Fibroblast of the aortic adventitia (primary cell): ENCODE results near the gene CYP1A2. TPM values are rescaled to one million over a fixed set of nuclear protein-coding genes. Genes with fewer than 3 reads are reported as not detected.

ENCODE experiments used
- DNase-seq: peaks from one replicate; pipeline ENCODE4 v3.0.0-alpha.2; 2010; ENCODE audit warnings: low read depth
- H3K4me3 ChIP-seq: 2 replicates; pipeline ENCODE4 v1.5.1; 2011; ENCODE audit warnings: low read depth, mild to moderate bottlenecking, control low read depth, low read length, moderate library complexity
- total RNA-seq: library from RNA; depleted of rRNA; stranded (reverse); fragments of >200 nt; gene quantifications from 2 replicates; pipeline ENCODE4 v1.2.3, GENCODE V29; 2012; ENCODE audit warnings: low replicate concordance
- TF ChIP-seq, protein P1 (sequence below): IDR thresholded peaks from 2 replicates; pipeline ENCODE4 v1.5.1; 2011; ENCODE audit warnings: mild to moderate bottlenecking, low read length, control low read depth, inconsistent platforms; ENCODE audit not compliant: insufficient read depth

CYP1A2 gene
- total RNA-seq, 1 donor = not detected

DNA sequence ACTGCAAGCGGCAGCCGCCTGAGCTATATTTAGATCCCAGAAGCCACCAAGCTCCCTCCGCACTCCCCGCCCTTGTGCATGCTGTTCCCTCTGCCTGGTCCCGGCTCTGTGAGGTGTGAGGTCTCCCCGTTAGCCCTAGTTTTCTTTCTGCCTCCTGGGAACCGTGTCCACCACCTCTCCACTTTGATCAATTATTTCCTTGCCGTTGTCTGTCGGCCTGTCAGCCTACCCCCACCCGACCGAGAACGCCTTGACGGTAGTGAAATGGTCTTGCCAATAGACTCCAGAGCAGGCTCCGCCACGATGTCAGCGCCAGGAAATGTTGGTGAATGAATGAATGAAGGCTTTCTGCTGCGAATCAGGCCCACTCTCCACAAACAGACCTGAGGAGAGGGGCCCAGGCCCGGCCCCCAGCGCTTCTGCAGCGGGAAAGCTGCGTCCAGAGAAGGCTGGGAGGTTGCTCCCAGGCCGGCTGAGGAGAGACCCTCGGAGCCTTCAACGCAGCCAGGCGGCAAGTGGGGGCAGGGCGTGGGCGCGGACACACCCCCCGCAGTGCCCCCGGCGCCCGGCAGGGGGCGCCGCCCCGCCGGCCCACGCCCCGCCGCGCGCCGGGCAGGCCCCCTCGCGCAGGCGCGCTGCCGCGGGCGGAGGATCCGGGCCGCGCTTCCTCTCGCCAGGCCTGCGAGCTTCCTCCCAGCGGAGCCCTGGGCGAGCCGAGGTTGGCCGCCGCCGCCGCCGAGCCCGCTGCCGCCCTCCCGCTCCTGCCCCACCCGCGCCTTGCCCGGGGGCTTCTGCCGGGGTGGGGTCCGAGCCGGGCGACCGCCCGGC lies 33.0 kb downstream of the CYP1A2 start, which contains the start of gene CSK:
Gene CSK (plus strand): TSS at position 650 of the 828 bp plus-strand sequence. CDS start 16,218 bp downstream, outside the sequence.
- peak; percentile 53 for DNase-seq
- TF ChIP-seq, protein P1, sequence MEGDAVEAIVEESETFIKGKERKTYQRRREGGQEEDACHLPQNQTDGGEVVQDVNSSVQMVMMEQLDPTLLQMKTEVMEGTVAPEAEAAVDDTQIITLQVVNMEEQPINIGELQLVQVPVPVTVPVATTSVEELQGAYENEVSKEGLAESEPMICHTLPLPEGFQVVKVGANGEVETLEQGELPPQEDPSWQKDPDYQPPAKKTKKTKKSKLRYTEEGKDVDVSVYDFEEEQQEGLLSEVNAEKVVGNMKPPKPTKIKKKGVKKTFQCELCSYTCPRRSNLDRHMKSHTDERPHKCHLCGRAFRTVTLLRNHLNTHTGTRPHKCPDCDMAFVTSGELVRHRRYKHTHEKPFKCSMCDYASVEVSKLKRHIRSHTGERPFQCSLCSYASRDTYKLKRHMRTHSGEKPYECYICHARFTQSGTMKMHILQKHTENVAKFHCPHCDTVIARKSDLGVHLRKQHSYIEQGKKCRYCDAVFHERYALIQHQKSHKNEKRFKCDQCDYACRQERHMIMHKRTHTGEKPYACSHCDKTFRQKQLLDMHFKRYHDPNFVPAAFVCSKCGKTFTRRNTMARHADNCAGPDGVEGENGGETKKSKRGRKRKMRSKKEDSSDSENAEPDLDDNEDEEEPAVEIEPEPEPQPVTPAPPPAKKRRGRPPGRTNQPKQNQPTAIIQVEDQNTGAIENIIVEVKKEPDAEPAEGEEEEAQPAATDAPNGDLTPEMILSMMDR = peak; percentile 56
- H3K4me3 ChIP-seq = peak within 1 kb of the TSS; percentile 92

GRCh38 chr15:74782259-74783071 lies 33.8 kb downstream of the CYP1A2 start:
- H3K4me3 ChIP-seq = peak overlapping the region; percentile 92
- DNase-seq = no peak
- TF ChIP-seq, protein P1 = no peak

DNA sequence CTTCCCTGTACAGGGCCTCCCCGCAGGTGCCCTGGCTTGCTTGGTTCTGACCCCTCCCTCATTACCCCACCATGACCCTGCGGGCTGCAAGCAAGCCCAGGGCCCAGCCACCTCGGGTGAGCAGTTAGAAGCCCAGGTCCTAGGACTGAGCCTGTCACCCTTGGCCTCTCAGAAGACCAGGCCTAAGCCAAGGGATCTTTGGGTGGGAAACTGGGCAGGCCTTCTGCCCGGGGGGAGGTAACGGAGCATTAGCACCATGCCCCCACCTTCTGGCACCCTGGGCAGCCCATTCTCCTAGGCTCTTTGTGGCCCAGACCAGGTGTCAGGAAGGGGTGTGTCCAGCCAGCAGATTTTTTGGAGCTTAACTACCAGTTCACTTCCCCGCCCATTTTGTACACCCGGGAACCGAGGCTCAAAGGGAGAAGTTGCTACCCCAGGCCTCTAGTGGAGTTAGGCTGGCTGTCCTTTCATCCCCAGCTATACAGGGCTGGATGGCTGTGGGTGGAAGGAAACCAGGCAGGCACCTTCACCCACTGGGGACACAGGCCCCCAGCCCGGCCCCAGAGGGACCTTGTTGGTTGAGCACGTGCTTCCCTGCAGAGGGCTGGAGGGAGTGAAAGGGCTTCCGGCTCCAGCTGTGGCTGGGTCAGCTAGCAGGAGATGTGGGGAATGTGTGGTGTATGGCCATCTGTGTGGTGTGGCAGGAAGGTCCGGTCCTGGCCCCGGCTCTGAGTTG lies 34.6 kb downstream of the CYP1A2 start:
- peak overlapping the region; percentile 92 for H3K4me3 ChIP-seq
- TF ChIP-seq, protein P1 = no peak
- no peak for DNase-seq

- H3K4me3 ChIP-seq = peak overlapping the region; percentile 92
- TF ChIP-seq, protein P1 = no peak
- no peak for DNase-seq
Measured at GRCh38 chr15:74783808-74784175, 35.1 kb downstream of the CYP1A2 start.

DNA sequence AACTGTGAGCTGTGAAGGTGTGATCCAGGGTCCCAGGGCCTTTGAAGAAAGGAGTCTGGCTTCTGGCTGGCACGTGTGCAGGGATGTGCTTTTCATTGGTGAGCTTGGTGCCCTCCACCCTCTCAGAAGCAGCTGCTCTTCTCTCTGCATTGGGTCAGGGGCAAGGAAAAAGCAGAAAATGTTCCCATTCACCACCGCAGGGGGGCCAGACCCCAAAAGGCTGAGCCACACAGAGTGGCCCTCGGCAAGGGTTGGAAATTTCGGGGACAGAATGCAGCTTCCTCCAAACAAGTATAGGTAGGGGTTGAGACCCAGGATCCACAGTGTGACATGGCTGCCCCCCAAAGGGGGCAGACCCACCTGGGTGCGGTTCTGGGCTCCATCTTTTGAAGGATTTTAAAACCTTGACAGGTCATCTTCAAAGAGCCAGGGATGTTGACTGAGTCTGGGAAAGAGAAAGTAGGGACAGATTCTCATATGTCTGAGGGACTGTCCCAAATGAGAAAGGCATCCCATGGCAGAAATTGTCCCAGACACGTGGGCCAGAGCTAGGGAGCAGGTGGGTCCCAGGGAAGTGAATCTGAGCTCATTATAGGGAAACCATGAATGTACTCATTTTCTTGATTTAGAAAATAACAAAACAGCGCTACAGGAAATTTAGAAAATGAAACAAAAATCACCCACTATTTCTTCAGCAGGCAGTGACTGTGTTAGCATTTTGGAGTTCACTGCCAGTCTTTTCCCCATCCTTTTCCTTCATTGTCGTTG lies 36.0 kb downstream of the CYP1A2 start:
- TF ChIP-seq, protein P1 = no peak
- H3K4me3 ChIP-seq = no peak overlapping the region
- no peak for DNase-seq
